Pulmonary artery endothelial cell (primary cell): ENCODE data around the gene ZBTB16. TPM values are rescaled to one million over a fixed set of nuclear protein-coding genes. Genes with fewer than 3 reads are reported as not detected.

Experiments used
- DNase-seq: peaks from one replicate; pipeline ENCODE4 v3.0.0-alpha.2; 2011; ENCODE audit warnings: low read depth, low spot score
- total RNA-seq: library from RNA; depleted of rRNA; stranded (reverse); fragments of >200 nt; gene quantifications from 2 replicates; pipeline ENCODE4 v1.2.3, GENCODE V29; 2014

The ZBTB16 gene
- total RNA-seq, 1 donor from 2014 or later = 17.3 TPM

DNA sequence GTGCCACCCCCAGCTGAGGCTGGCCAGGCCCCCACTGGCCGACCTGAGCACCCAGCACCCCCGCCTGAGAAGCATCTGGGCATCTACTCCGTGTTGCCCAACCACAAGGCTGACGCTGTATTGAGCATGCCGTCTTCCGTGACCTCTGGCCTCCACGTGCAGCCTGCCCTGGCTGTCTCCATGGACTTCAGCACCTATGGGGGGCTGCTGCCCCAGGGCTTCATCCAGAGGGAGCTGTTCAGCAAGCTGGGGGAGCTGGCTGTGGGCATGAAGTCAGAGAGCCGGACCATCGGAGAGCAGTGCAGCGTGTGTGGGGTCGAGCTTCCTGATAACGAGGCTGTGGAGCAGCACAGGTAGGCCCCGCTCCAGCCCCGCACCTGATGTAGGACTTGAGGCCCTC lies 4.7 kb downstream of the ZBTB16 start:
- DNase-seq = no peak

GRCh38 chr11:114065094-114065493 lies 5.6 kb downstream of the ZBTB16 start:
- DNase-seq = no peak

DNA sequence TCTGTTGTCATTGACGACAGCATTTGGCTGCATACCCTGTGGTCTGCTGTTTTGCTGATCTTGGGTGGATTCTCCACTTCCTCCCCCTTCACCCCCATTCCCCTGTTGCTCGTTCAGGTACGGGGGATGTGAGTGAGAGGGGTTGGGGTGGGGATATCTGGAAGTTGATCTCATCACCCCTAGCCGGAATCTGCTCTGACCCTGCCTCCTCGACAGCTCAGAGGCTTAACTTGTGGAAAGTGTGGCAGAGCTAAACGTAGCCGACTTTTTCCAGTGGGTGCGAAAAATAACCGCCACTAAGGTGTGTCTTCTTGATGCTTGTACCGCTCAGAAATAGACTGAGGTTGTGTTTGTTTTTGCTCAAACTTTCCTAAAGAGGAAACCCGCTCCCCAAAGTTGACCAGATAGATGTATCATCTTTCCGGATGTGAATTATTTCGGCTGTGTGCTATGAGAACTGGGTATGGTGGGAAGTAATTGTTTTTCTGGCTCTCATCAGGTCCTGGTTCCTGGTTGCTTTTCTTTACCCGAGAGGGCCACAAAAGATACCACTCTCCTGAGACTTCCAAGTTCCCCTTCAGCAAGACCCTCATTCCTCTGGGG lies 6.6 kb downstream of the ZBTB16 start:
- DNase-seq = no peak

- DNase-seq = no peak
Observed at GRCh38 chr11:114068327-114068726, 8.8 kb downstream of the ZBTB16 start.

GRCh38 chr11:114070464-114071139 lies 11.1 kb downstream of the ZBTB16 start:
- no peak for DNase-seq

- DNase-seq = no peak
Observed at GRCh38 chr11:114073007-114073827, 13.7 kb downstream of the ZBTB16 start.

DNA sequence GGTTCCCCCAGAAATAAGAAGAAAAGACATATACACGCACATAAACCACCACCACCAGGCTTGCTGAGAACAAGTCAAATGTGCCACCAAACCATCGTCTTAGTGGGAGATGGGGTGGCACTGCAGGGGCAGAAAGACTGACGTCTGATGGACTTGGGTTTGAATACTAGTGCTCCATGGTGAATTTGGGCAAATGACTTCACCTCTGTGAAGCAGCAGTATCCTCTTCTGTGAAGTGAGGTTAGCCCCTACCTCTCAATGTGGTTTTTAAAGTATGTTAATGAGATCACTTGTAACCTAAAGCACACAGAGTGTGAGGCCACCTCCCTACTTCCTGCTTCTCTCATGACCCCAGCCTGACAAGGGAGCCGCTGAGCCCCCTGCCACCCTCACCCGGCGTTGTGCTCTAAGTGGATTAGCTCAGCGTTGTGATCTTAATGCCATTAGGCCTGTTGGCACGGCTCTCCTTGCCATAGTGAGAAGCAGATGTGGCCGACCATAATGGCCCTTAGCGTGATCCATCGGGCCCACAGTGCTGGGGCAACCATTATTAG lies 14.4 kb downstream of the ZBTB16 start:
- no peak for DNase-seq

DNA sequence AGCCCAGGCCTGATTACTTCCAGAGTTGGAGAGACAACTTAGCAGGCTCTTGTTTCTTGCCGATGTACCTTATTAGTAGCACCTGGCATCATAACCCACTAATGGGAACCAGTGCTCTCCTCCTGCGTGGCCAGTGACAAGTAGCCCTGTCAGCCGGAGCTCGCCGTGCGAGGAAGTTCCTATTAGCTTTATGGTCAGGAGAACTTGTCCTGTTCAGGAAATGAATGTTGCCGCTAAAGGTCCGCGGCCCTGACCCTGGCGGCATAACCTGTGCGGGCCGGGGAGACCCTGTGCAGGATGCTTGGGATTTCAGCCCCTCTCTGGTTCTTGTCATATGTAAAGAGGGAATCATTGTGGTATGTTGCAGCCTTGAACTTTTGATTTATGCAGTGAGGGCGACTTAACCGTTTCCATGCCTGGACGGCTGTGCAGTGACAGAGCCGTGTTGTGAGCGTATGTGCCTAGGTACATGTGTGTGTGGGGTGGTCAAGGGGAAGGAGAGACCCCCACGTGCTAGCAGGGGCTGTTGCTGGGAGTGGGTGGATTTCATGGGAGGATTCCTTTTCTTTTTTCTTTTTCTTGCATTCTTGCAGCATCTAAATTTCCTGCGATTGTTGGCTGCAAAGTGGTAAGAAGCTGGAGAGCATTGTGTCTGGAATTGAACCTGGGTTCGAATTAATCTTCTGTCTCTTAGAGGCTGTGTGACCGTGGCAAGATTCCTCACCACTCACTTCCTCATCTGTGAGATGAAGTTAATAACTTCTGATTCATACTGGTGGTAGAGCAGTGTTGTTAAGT lies 15.2 kb downstream of the ZBTB16 start:
- DNase-seq = no peak

DNA sequence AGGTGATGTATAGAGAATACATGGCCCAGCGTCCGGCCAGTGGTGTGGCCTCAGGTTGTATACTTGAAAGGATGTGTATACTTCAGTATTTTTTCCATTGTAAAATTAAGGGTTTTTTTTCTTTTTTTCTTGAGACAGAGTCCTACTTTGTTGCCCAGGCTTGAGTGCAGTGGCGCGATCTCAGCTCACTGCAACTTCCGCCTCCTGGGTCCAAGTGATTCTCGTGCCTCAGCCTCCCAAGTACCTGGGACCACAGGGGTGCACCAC lies 15.8 kb downstream of the ZBTB16 start:
- DNase-seq = no peak

DNA sequence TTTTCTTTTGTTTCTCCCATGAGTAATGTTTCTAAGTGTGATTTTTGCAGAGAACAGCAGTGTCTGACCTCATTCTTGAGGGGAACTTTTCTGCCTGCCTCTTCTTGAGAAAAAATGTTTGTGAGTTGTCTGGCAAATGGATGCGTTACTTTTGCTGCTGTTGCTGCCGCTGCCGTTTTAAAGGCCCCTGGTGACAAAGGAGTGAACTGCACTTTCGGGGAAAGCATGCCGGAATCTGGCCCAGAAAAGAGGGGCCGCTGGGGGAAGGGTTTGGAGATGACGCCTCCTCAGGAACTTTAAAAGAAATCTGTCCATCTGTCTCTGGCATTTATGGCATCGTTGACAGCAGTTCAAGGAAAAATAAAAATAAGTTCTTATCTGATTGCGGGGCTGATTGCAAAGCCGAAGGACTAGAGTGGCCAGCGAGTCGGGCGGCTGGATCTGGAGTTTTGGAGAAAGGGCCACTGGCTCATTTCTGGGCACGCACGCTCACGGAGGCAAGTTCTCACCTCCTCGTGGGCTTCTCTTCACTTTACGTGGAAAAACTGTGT lies 16.5 kb downstream of the ZBTB16 start:
- no peak for DNase-seq

- DNase-seq = no peak
Observed at GRCh38 chr11:114076921-114077331, 17.4 kb downstream of the ZBTB16 start.

DNA sequence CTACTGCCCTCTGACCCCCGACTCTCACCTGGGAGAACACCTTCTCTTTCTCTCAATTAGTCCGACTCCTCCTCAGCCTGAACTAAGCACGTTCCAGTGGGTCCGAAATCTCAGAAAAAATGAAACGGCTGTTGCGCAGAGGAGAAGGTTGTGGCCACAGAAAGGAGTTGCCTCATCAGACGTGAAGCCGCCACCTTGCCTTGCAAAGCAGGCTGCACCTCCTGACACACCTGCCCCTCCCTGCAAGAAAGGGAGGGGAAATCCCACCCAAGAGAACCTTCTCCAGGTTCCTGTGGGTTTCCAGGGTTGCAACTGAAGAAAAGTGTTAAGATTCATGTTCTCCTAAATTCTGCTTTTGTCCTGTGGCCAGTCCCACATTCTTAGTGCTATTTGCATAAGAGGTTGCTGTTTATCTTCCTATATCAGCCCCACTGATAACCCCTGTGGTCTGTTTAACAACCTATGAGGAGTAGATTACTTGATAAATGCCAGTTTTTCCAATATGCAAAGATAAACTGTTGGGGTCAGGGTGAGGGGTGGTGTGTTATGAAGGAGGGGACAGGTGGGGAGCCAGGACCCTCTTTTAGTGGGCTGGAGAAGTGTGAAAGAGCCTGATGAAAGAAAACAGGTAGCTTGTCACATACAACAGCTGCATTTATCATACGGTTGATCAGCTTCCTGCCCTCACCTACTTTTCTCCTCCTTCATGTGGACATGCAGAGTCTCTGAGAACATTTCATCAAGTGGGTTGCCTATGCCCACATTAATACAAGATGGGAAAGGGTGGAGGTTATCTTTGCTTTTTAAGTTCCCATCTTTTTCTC lies 18.2 kb downstream of the ZBTB16 start:
- no peak for DNase-seq

GRCh38 chr11:114078423-114078822 lies 18.9 kb downstream of the ZBTB16 start:
- DNase-seq = no peak

DNA sequence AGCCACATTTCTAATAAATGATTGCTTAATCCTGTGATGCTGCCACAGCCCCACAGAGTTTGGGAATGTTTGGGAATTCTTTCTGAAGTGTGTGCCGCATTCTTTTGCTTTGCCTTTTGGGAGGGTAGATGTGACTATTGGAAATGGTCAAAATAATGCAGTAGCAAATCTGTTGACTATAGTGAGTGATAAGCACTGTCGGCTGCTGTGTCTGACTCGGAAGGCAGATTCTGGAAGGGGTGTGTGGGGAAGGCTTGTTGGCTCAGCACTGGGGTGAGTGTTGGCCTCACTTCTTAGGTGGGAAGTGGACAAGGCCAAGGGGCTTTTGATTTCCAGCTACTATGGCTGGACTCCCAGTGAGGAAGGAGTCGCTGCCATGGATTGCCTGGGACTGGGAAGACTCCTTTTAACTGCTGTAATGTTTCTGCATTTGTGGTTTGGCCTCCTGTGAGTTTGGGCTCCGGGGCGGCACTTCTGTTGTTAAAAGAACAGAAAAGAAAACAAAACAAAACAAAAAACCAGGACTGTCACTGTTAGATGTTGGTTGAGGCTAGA lies 20.1 kb downstream of the ZBTB16 start:
- DNase-seq = no peak

DNA sequence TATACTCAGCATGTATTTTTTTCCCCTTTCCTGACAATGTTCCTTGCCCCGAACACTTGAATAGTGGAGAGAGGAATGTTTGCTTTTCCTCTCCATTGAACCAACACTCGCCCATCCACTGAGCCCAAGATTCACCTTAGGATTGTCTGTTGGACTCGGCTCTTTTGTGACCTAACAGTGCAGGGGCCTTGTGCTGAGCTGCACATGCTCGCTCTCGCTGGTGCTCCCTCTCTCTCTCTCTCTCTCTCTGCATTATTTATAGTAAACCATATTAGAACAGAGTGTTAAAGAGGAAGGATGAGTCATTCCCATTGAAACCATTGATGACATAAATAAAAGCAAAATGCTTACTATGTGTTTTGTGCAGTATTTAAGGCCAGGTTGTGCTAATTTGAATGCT lies 20.7 kb downstream of the ZBTB16 start:
- peak; percentile 59 for DNase-seq

GRCh38 chr11:114080769-114081168 lies 21.3 kb downstream of the ZBTB16 start:
- no peak for DNase-seq

- peak; percentile 49 for DNase-seq
Observed at GRCh38 chr11:114081641-114082414, 22.3 kb downstream of the ZBTB16 start.

- DNase-seq = no peak
Observed at GRCh38 chr11:114082415-114082748, 22.9 kb downstream of the ZBTB16 start.

DNA sequence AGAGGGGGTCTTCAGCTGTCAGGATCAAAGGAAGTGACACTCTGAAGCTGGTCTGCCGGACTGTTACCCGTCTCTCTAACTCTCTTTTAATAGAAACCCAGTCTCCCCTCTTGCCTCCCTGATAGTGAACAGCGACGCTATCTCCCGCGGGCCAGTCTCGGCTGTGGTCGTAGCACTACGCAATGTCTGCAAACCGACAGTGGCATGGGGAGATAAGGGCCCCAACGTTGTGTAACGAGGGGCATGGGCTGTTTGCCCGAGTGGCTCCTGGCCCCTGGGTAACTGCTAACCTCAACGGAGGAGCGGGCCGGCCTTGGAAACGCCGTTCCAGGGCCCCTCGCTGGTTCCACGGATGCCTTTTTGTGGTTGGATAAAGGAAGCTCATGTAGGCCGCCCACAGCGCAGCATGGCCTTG lies 23.3 kb downstream of the ZBTB16 start:
- DNase-seq = no peak
